Measurements from ENCODE around the gene ARHGAP45. TPM values are rescaled to one million over a fixed set of nuclear protein-coding genes. Genes with fewer than 3 reads are reported as not detected.

ARHGAP45 gene
- total RNA-seq, 1 donor from 2014 or later, result 3.2 TPM

DNA sequence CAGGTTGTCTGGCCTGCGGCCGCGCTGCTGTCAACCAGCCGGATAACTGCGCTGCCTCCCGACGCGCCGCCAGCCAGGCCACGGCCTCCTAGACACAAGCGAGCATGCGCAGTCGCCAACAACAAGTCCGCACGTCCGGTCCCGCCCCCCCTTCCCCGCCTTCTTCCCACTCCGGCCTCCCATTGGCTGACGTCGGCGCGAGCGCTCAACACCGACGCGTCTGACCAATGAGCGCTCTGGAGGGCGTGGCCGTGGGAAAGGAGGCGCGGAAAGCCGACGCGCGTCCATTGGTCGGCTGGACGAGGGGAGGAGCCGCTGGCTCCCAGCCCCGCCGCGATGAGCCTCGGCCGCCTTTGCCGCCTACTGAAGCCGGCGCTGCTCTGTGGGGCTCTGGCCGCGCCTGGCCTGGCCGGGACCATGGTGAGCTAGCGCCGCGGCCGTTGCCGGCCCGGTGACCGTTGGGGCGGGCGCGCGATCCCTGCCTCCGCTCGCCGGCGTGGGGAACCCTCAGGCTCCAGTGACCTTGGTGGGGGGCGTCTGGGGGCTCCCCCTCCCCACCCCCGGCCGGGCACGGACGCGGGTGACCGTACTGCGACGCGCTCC is 36.8 kb downstream of the ARHGAP45 start, which contains the start of gene GPX4:
TSS of gene GPX4 (plus strand) at position 287 of the 603 bp plus-strand sequence. CDS start at position 337, 50 bp downstream.
- peak; percentile 96 to 99 for DNase-seq (ENCODE audit: low spot score in 2 of 2, unreplicated experiment in 2 of 2)
- peak within 1 kb of the TSS; percentile 71 for H3K4me3 Mint-ChIP-seq
- no peaks in the 10 kb centered on the region for H3K36me3 Mint-ChIP-seq
- H3K9me3 Mint-ChIP-seq, result no peaks in the 10 kb centered on the region
- TF ChIP-seq, protein P1, sequence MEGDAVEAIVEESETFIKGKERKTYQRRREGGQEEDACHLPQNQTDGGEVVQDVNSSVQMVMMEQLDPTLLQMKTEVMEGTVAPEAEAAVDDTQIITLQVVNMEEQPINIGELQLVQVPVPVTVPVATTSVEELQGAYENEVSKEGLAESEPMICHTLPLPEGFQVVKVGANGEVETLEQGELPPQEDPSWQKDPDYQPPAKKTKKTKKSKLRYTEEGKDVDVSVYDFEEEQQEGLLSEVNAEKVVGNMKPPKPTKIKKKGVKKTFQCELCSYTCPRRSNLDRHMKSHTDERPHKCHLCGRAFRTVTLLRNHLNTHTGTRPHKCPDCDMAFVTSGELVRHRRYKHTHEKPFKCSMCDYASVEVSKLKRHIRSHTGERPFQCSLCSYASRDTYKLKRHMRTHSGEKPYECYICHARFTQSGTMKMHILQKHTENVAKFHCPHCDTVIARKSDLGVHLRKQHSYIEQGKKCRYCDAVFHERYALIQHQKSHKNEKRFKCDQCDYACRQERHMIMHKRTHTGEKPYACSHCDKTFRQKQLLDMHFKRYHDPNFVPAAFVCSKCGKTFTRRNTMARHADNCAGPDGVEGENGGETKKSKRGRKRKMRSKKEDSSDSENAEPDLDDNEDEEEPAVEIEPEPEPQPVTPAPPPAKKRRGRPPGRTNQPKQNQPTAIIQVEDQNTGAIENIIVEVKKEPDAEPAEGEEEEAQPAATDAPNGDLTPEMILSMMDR (IDR thresholded peaks at IDR 0.05; ENCODE audit: unreplicated experiment), result no peak
- H3K27me3 Mint-ChIP-seq (ENCODE audit: low read depth), result no peaks in the 10 kb centered on the region
- peak within 1 kb of the TSS; percentile 92 for H3K27ac Mint-ChIP-seq
- peaks cover 28% of the 10 kb centered on the region for H3K4me1 Mint-ChIP-seq

DNA sequence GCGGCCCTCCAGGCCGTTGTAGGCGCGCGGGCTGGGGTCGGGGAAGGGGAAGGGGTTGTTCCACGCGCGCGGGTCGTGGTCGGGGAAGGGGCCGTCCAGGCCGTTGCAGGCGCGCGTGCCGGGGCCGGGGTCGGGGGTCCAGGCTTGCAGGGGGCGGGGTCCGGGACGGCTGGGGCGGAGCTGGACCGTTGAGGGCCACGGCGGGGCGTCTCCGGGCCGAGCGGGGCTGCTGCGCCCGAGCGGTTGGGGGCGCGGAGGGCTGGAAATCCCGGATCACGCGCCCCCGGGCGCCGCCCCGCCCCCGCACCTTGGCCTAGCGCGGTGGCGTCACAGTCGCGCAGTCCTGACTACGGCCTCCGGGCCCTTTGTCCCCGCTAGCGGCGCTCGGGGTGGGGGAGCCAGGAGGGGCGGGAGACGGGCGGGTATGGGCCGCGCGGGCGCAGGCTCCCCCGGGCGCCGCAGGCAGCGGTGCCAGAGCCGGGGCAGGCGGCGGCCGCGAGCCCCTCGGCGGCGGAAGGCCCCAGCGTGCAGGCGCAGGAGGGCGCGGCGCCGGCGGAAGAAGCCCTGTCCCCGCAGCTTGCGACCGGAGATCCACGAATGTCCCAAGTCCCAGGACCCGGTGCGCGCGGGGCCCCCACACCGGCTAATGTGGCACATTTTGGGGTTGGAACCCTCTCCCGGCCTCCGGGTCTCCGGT is 37.5 kb downstream of the ARHGAP45 start:
- no peaks in the 10 kb centered on the region for H3K9me3 Mint-ChIP-seq
- no peaks in the 10 kb centered on the region for H3K27me3 Mint-ChIP-seq (ENCODE audit: low read depth)
- peak overlapping the region; percentile 82 for H3K27ac Mint-ChIP-seq
- TF ChIP-seq, protein P1 (IDR thresholded peaks at IDR 0.05; ENCODE audit: unreplicated experiment), result no peak
- peak overlapping the region; percentile 71 for H3K4me3 Mint-ChIP-seq
- H3K4me1 Mint-ChIP-seq, result peaks cover 28% of the 10 kb centered on the region
- DNase-seq (ENCODE audit: low spot score in 2 of 2, unreplicated experiment in 2 of 2), result peak; percentile 61 to 78
- H3K36me3 Mint-ChIP-seq, result no peaks in the 10 kb centered on the region

DNA sequence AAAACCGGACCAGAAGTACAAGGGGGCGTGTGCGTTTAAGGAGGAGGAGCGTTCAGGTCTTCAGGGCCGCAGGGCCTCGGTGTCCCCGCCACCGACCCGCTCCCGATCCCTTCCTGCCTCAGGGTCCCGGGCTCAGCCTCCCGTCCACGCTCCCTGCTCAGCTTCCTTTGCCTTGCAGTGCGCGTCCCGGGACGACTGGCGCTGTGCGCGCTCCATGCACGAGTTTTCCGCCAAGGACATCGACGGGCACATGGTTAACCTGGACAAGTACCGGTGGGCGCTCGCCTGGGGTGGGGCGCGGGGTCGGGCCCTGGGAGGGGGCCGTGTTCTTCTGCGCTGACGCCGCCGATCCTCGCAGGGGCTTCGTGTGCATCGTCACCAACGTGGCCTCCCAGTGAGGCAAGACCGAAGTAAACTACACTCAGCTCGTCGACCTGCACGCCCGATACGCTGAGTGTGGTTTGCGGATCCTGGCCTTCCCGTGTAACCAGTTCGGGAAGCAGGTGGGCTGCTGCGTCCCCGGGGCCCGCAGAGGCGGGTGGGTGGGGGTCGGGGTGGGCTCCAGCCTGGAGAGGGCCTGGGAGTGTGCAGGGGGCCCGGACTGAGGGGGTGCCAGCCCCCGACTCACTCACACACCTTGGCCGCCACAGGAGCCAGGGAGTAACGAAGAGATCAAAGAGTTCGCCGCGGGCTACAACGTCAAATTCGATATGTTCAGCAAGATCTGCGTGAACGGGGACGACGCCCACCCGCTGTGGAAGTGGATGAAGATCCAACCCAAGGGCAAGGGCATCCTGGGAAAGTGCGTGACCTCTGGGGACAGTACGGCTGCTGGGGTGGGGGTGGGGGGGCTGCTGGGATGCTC is 38.3 kb downstream of the ARHGAP45 start:
- Mint-ChIP-seq H3K36me3 (no peaks in the 10 kb centered on the region), H3K27ac (peak overlapping the region; percentile 82), H3K27me3 (ENCODE audit: low read depth) (no peaks in the 10 kb centered on the region), H3K4me3 (peak overlapping the region; percentile 71), H3K4me1 (peaks cover 28% of the 10 kb centered on the region), H3K9me3 (no peaks in the 10 kb centered on the region)
- DNase-seq (ENCODE audit: low spot score in 2 of 2, unreplicated experiment in 2 of 2), result peak in 1 of 2 experiments; percentile 61
- TF ChIP-seq, protein P1 (IDR thresholded peaks at IDR 0.05; ENCODE audit: unreplicated experiment), result no peak

DNA sequence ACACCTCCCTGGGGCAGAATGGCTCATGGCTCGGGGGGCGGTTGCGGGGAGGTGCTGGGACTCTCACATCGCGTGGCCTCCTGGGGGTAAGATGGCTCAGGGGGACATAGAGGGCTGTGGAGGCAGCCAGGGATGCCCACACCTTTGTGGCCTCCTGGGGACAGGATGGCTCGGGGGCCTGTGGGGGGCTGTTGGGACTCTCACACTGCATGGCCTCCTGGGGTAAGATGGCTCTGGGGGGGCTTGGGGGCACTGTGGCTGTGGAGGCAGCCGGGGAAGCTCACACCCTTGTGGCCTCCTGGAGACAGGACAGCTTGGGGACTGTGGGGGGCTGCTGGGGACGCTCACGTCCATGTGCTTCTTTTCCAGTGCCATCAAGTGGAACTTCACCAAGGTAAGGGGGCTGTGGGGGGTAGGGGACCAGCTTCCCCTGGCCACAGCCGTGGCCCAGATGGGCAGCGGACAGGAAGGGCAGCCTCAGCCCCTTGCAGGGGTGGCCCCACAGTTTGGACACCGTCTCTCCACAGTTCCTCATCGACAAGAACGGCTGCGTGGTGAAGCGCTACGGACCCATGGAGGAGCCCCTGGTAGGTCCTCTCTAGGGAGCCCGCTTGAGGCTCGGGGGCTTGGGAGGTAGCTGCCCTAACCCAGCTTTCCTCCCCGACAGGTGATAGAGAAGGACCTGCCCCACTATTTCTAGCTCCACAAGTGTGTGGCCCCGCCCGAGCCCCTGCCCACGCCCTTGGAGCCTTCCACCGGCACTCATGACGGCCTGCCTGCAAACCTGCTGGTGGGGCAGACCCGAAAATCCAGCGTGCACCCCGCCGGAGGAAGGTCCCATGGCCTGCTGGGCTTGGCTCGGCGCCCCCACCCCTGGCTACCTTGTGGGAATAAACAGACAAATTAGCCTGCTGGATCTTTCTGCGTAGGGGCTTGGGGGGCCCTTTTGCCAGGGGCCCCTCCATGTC is 39.2 kb downstream of the ARHGAP45 start:
- H3K4me1 Mint-ChIP-seq, result peaks cover 28% of the 10 kb centered on the region
- no peak for DNase-seq (ENCODE audit: low spot score in 2 of 2, unreplicated experiment in 2 of 2)
- H3K27ac Mint-ChIP-seq, result no peak overlapping the region
- peak overlapping the region; percentile 38 for H3K4me3 Mint-ChIP-seq
- TF ChIP-seq, protein P1 (IDR thresholded peaks at IDR 0.05; ENCODE audit: unreplicated experiment), result no peak
- no peaks in the 10 kb centered on the region for H3K27me3 Mint-ChIP-seq (ENCODE audit: low read depth)
- H3K9me3 Mint-ChIP-seq, result no peaks in the 10 kb centered on the region
- H3K36me3 Mint-ChIP-seq, result no peaks in the 10 kb centered on the region

Data from mesothelial cell of epicardium (in vitro differentiated cells).